Thoracic aorta (tissue), 2 donors: Measurements from ENCODE around the gene ACSL6. TPM values are rescaled to one million over a fixed set of nuclear protein-coding genes. Genes with fewer than 3 reads are reported as not detected.

ENCODE experiments used
- total RNA-seq, 2 donors: library from RNA; depleted of rRNA; stranded (reverse); fragments of >200 nt; gene quantifications; one replicate each; pipeline versions ENCODE4 v1.1.0 to v1.2.3, GENCODE V29; 2016

ACSL6 gene
- total RNA-seq, 2 donors from 2014 or later, result 1.6 TPM

Other genes starting within 250 kb of the ACSL6 start
- 10 to 100 TPM; 52.9 to 54.7 TPM for gene FNIP1, start 214.6 kb downstream of the ACSL6 start, total RNA-seq
- not detected for gene MEIKIN, start 66.0 kb downstream of the ACSL6 start, total RNA-seq
- gene IL3, start 49.0 kb upstream of the ACSL6 start, total RNA-seq, result not detected
- gene CSF2, start 62.1 kb upstream of the ACSL6 start, total RNA-seq, result not detected
- 10 to 100 TPM; 31.3 to 47.7 TPM for gene P4HA2, start 216.2 kb upstream of the ACSL6 start, total RNA-seq
- gene PDLIM4, start 246.0 kb upstream of the ACSL6 start, total RNA-seq, result 10 to 100 TPM; 50.6 to 81.0 TPM